Left renal pelvis (tissue), 4 donors: Measurements from ENCODE around the gene NAB1. TPM values are rescaled to one million over a fixed set of nuclear protein-coding genes. Genes with fewer than 3 reads are reported as not detected.

Experiments used
- DNase-seq, 4 donors: peaks; one replicate each; pipeline ENCODE4 v3.0.0-alpha.2; 2013; ENCODE audit warnings: low read depth in 4 of 4, low spot score in 3 of 4
- polyA plus RNA-seq, 4 donors: library from polyadenylated mRNA; unstranded; fragments of 120-200 nt; gene quantifications; one replicate each; pipeline ENCODE4 v1.2.1, GENCODE V29; 2013; ENCODE audit not compliant: insufficient read length in 4 of 4

NAB1 gene
- polyA plus RNA-seq, 4 donors: 69.0 to 81.7 (median 74.0) TPM

DNA sequence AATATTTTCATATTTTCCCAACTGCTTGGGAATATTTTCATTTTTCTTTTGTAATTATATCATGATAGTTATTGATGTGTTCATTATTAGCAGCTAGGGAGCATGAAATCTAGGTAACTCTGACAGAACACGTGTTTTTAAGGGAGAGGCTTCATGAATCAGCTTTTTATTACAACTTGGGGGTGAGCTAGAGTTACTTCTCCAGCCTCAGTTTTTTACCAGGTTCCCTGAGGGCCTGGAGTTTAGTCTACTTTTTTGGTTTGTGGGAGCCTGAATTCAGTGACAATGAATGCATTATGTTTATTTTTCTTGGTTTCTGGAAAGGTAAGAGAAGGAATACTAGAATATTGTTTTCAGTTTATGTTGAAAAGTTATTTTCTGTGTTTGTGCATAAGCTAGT lies 18.0 kb downstream of the NAB1 start:
- no peak for DNase-seq

DNA sequence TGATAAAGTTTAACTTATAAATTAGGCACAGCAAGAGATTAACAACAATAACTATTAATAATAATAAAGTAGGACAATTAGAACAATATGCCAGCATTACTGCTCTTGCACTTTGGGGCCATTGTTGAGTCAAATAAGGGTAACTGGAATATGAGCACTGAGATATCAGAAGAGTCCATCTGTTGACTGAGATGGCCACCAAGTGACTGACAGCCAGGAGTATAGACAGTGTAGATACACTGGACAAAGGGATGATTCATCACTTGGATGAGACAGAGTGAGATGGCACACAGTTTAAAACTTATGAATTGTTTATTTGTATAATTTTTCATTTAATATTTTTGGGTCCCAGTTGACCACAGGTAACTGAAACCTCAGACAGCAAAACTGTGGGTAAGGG lies 20.0 kb downstream of the NAB1 start:
- no peak for DNase-seq

DNA sequence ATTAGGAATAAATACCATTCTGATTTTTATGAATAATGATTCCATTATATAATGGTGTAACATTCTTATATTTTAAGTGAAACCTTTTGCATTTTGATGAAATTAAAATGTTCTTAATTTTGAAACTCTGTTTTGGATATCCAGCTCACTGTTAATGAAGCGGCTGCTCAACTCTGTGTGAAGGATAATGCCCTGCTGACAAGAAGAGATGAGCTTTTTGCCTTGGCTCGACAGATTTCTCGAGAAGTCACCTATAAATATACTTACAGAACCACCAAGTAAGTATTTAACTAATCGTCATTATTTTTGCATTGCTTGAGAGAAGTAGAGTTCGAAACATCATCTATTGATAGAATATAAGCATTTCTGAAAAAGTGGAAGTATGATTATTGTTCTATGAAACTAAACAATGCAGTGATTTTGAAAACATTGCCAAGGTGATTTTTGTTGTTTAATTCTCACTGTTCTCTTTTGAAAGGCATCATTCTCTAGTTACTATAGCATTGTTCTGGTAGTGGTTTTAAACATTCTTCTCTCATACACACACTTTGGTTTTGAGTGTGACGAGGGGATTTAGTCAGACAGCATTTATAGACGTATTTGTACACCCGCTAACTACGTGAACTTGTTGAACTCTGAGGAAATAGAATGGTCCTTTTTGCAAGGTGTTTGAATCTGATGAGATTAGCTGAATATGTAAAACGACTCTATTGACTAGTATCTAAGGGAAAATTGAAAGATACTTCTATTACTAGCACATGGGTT lies 21.5 kb downstream of the NAB1 start:
- no peak for DNase-seq

DNA sequence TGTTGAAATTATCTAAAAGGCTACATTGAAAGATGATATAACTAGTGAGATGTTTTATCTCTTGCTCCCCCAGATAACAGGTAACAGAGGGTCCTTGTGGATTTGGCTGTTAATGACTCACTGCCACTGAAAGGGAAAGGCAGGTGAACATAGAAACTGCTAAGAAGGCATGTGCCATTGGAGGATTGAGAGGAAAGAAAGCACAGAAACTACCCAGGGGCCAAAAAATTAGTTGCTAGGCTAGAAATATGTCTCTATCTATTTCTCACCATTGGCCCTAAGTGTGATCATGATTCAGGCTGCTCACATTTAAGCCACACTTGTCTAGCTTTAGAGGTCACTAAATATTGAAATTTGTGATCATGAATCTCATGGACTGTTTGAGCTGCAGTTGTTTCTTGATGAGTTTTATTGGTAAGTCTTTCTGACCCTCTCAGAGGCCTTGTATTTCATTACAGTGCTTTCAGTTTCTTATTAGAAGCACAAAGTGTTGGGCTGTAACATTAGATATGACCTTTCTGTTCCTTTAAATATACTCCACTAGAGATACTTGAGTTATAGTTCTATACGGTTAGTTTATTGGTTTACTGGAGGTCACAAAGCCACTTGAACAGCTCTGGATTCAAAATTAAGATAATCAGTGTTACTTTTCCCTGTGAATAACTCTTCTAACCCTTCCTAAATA lies 26.2 kb downstream of the NAB1 start:
- DNase-seq: no peak

DNA sequence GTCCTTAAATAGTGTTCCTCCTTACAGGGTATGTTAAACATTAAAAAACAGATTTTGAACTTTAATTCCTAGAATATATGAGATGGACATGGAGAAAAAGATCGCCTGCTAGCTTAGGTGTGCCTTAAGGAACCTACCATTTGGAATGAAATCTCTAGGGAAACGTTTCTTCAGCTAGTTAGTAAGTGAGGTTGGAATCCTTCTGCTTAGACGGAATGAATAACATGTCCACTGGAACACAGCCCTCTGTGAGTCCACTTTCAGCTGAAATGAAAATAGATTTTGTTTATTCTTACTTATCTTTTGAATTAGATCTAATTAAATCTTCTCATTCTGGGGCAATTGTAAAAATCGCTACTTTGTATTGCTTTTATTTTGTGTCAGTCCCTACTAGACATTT lies 28.4 kb downstream of the NAB1 start:
- no peak for DNase-seq

DNA sequence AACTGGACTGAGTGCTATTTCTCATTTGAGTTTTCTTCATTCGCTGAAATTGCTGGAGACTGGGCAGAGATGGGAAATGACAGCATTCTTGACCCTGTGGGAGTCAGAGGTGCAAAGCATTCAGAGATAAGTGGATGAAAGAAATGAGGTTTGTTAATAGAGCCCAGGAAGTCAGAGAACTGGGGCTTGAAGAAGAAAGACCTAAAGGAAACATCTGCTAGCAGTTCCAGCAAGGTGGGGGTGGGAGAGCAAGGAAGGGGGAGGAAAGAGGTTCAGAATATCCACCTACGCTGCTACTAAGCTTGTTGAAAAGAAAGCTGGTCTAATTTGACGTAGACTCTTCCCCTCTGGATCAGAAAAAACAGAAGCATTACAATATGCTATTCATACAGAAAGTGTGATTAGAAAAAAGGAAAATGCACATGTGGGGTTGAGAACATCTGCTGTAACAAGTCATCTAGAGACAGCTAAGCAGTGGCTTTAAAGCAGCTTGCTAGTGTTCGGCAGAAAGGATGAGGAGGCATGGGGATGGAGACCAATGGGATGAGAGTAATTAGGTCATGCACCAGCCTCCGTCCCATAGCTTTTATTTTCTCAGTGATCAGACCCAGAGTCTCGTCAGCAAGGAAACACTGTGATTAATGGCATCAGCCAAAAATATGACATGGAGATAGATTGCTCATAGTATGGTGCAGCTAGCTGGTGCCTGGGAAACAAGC lies 29.7 kb downstream of the NAB1 start:
- no peak for DNase-seq

DNA sequence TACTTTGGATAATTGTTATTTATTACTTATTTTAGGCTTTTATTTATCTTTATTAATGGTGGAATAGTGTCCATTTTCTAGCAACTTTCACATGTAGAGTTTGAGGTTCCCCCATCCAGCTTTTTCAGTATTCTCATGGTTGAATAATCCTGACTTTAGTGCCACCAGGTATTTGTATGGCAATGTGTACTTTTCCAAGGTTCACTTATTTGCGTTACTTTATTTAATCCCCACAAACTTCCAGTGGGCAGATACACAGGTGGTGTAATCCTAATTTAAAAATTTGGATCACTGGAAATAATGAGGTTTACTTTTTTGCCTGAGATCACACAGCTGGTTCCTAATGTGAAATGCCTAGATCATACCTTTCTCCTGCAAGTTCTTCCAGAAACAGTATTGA lies 30.5 kb downstream of the NAB1 start:
- DNase-seq: no peak

DNA sequence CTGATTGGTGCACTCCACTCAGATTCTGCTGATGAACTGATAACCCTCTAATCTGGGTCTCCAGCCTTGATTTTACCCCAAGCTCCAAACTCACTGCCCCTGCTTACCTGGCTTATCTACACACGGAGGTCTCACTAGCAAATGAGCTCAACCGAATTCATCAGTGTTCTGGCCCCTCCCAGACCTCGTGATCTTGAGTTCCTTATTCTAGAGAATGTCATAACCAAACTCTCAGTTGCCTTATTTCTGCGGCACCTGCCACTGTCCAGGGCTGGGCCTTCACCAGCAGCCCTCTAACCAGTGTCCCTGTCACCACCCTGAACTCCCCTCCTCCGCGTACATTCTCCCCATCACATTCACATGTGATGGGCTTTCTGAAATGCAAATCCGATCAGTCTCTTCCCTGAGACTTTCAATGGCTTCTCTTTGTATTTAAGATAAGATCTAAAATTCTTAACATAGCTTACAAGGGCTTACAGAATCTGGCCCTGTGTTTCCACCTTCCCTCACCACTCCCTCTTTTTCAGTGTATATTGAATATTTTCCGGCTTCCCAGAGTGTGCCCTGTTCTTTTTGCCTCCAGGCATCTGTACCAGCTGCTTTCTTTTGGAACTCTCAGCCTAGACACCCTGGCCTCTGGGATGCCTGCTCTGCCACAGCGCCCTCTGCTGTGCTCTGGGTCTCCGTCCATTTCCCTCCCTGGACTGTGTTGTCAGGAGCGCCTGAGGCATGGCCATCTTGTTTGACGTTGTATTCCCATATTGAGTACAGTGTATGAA lies 31.1 kb downstream of the NAB1 start:
- DNase-seq: no peak

DNA sequence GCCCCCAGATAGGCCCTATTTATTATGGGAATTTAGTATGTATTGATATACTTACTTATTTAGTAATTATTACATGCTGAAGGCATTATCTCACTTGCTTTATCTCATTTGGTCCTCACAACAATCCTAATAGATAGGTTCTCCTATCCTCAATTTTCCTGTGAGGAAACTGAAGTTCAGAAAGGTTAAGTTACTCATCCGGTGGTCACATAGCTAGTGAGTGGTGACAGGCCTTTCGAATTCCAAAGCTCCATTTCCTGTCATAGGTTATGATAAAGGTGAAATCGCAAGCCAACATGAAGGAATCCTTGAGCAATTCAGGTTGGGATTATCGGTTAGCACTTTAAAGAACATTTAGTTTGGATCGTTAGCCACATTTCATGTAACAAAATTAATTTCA lies 33.3 kb downstream of the NAB1 start:
- DNase-seq: no peak

DNA sequence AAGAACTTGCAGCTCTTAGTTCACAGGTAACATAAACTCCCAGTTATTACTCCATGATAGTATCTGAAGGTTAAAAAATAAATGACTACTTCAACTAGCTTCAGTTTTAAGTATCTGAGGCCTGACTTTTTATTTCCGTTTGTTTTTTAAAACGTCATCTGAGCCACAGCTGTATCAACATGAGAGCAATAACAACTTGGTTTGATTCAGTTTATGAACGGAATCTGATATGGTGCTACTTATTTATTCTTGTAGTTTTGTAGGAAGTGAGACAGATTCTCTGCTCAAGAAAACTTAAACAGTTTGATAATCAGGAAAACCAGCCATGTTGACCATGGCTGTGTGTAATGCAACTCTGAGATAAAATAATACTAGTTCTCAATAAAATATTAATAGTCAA lies 34.9 kb downstream of the NAB1 start:
- peak in 1 of 4 donors; percentile 22 for DNase-seq

DNA sequence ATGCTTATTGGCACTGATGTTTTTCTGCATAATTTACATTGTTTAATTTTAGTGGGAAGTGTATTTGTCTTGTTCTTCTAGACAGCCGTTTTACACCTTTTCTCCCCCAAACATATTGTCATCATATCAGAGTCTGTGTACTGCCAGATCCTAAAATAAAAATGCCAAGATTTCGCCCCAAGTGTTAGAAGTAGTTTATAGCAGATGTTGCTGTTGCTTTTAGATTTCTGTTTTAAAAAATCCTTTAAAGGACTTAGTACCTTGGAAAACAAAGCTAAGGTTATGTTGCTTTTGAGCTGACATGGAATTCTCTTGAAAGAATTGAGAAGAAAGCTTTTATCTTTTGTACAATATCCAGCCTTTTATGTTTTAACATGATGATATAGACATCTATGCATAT lies 36.0 kb downstream of the NAB1 start:
- no peak for DNase-seq

DNA sequence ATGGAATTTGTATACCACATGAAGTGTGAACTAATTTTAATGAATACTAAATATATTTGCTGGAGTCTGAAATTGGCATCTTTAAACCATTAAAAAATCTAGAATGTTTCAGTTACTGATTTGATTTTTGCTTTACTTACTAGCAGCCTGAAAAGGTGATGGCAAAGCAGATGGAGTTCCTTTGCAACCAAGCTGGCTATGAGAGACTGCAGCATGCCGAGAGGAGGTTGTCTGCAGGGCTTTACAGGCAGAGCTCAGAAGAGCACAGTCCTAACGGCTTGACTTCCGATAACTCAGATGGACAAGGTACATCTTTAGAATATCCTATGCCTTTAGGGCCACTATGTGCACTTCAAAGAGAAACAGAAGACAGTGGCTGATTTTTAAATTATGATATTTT lies 36.5 kb downstream of the NAB1 start:
- DNase-seq: no peak

DNA sequence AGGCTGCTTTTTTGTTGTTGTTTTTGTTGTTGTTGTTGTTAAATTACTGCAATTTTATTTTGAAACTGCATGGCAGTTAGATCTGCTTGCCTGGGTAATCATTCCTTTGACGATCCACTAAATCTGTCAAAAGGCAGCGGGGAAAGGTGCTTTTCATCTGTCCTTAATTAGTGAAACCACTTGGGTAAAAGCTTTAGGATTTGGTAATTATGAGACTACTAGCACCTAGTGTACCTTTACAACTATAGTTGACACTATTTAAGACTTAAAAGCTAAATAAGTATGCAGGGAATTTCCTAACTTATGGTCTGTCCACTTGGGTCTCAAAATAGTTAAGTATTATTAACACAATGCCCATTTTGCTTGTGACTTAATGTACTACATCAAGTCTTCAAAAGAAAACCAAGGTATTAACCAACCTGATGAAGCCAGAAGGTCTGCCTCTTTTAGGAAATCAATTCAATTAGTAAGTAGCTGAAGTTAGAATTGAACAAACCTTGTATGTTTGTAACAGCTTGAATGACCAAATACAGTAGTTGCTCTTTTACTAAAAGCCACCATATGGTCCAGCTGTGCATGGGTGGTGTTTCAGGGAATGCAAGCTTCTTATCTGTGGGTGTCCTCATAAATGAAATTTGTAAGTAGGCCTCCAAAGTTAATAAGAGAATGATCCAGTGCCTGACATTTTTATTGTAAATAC lies 44.8 kb downstream of the NAB1 start:
- no peak for DNase-seq

DNA sequence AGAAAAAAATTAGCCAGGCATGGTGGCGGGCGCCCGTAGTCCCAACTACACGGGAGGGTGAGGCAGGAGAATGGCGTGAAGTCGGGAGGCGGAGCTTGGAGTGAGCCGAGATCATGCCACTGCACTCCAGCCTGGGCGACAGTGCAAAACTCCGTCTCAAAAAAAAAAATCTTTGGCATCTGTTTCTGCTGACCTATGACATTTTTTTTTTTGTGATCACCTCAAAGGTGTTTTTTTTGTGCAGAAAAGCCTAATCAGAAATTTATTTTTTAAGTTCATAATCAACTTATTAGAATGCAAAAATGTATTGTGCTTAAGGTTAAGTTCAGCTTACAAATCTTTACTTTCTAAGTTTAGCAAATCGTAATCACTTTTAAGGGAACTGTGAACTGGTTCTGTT lies 45.6 kb downstream of the NAB1 start:
- no peak for DNase-seq

DNA sequence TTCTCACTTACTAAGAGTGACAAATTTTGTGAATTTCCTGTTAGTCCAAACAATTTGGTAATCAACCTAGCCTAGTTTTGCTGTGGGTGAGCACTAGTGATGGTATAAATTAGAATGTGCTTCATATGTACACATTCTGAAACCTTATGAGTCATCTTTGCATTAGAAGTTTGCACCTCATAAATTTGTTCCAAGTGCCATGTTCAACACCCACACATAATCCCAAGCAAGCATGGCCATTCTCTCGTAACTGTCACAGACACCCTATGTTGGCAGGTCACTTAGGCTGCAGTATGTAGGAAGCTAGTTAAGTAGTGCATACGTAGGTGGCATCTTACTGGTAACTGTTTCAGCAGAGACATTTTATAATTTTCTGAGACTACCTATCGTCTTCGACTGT lies 46.9 kb downstream of the NAB1 start:
- no peak for DNase-seq

DNA sequence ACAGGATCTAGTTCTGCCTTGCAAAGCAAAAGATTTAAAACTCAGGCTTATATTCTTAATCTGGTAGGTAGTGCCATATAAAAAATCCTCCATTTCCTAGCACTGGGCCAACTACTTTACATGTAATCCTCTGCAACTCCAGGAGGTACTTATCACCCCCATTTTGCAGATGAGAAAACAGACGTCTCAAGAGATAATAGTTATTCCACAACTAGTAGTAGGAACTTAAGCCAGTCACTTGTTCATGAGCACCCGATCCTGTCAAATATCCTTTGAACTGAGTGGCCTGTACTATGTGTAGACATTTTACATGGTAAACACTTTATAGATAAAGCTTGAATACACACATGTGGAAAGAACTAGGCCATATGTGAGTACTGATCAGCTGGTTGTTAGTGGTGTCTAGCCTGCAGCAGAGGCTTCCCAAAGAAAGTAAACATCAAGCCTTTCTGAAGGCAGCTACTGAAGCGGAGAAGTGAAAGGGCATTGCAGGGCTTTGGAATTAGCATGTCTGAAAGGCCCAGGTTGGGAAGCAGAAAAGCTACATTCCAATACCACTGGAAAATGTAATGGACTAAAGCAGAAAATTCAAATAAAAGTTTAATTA lies 48.0 kb downstream of the NAB1 start:
- peak in 2 of 4 donors; percentile 38 to 52 for DNase-seq

DNA sequence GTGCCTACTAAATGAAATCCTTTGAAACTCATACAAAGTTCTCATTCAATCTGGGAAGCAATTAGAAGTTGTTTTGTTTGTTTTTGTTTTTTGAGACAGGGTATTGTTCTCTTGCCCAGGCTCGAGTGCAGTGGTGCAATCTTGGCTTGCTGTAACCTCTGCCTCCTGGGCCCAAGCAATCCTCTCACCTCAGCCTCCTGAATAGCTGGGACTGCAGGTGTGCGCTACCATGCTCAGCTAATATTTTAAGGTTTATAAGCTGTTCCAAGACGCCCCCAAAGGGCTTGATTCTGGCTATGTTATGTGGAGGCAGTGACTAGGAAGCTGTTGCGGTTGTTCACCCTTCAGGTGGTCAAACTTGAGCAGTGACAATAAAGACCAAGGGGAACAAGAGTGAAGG lies 48.5 kb downstream of the NAB1 start:
- no peak for DNase-seq

DNA sequence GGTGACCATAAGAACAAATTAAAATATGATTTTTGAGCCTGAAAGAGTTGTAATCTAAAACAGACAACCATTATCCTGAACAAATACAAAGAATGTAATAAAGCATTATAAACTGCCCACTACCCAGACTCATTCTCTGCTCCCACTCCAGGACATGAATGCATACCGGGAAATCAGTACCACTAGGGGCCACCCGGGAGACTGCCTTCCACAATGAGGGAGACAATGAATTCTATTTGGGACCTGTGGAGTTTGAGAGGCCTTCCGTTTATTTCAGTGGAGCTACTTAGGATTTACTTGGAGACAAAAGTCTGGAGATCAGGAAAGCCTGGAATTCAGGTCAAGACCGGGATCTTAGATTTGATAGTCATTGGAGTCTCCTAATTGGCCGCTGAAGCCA lies 50.0 kb downstream of the NAB1 start:
- DNase-seq: no peak

DNA sequence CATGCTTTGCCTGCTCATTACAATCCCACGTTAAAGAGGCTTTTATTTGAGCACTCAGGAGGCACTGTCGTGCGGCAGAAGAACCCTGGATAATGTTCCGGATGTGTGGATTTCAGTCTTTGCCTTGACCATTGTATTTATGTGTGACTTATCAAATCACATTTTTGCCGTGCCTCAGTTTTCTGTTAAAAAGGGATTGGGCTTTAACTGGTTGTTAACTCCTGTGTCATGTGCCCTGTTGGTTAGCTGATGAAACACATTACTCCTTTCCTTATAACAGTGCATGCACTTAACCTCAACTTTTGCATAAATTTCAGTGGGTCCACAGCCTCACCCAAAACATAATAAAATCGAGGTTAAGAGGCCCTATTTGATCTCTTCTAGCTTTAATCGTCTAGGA lies 52.7 kb downstream of the NAB1 start:
- no peak for DNase-seq

DNA sequence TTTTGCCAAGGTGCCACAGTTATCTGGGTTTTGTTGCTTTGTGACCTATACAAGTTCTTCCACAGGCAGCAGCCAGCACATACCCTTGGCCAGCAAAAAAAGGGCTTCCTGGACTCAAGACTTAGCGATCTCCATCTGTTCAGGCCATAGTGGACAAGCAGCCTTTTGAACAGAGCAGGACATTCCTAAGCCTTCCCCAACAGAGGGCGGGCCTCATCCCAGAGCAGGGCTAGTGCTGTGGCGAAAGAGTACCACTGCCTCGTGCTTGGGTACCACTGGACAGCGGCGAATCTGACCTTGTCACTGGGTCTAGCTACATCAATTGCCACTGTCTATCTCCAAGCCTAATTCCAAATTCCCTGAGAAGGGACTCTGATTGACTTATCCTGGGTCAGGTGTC lies 56.4 kb downstream of the NAB1 start:
- DNase-seq: no peak
